Ureter (tissue), 1 donor: ENCODE measurements around the gene IREB2. TPM values are rescaled to one million over a fixed set of nuclear protein-coding genes. Genes with fewer than 3 reads are reported as not detected.
"Not testable (repeated sequence)": the region's sequence is repeated elsewhere in the genome, so short reads cannot be mapped to it uniquely, and the experiment has no call there.

ENCODE experiments used
- DNase-seq: peaks from one replicate; pipeline ENCODE4 v3.0.0-alpha.2; 2020; ENCODE audit warnings: low spot score
- total RNA-seq: library from RNA; stranded (reverse); gene quantifications from one replicate; pipeline ENCODE4 v1.2.4, GENCODE V29; 2023
- donor health status: DM: yes; HTN: yes; CAD: no.

The IREB2 gene
- total RNA-seq, 1 donor from 2014 or later: 57.8 TPM

DNA sequence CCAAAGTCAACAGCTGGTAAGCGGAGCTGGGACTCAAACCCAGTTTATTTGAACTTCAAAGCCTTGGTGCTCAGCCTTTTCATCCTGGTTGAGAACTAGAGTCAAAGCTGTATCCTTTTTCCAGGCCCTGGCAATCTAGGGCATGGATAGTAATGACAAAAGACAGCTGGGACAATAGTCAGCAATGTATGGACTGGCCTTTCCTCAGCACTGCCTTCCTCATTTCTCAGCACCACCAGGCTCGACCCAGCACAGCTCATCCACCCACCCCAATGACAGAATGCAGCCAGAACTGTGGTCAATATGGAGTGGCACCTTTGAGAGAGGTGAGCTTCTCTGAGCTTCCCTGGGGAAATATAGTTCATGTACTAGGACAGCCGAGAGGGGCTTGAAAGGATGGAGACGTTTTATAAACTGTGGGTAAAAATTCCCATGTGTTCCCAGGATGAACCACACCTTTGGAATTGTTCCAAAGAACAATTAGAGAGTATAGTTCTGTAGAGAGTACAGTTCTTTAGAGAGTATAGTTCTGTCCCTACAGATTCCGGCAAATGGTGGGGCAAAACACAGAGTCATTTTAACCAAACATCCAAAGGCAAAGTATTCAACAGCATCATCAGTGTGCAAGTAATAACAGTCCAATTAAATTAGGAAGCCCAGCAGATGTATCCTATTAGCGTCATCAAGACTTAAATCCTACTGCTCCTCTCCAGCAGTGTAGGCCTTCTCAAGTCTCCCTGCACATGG lies 30.2 kb upstream of the IREB2 start:
- DNase-seq: no peak

DNA sequence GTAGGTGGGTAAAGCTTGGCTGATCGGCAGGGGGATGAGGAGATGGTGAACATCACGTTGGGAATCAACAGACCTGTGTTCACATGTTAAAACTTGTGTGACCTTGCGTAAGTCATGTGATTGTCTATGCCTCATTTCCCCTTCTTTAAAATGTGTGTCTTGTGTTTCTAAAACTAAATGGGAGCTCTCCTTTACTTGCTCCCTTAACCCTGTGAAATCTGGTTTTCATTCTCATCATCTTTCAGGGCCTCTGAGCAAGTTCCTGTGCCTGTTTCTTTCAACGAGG lies 29.7 kb upstream of the IREB2 start:
- DNase-seq: no peak

DNA sequence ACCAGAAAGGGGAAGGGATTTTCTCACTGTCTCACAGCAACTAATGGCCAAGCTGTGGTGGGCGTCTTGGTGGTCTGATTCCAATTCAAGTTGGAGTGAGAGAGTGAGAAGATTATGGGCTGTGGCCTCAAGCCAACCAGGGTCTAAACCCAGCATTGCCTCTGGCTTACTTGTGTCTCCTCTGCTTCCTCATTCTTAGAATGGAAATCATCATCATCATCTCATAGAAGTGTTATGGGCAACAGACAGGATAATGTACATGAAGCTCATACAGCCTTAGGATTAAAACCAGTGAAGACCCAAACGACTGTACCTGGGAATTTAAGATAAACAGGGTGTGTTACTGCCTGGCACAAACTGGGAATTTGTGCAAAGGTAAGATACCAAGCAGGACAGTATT lies 29.1 kb upstream of the IREB2 start:
- DNase-seq: no peak

DNA sequence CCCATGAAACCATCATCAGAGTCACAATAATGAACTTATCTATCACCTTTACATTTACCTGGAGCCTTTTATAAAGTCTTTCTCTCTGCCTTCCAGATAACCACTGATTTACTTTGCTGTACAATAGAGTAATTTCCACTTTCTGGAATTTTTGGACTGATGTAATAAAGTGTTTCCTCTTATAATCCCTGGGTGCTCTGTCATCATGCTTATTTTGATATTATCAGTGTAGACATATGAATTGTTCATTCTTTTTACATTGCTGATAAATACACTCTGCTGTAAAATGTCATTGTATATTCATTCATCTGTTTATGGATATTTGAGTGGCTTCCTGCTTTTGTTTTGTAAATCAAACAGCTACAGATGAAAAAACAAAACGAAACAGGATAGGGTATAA lies 27.0 kb upstream of the IREB2 start:
- DNase-seq: no peak

DNA sequence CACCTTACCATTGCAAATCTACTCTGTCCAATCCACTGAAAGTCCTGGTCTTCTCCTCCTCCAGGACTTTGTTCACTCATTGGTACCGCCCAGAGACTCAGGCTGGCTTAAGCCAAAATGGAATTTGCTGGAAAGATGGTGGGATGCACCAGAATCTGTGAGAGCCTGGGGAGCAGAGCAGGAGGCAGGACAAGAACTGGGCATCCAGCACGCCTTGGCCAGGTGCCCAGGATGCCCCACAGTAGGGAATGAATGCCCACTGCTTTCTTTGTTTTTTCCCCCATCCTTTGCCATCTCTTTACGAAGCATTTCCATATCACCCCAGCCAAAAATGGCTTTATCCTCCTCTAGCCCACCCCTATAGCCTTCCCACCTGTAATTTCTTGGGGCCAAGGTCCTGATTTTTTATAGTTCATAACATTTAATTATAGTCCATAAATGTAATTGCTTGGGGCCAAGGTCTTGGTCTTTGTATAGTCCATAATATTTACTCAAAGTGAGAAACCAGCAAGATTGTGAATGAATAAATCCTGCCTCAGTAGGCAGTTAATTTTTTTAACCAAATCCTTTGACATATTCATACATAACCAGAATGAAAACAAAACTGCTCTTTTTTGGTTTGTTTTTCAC lies 23.3 kb upstream of the IREB2 start:
- DNase-seq: no peak

DNA sequence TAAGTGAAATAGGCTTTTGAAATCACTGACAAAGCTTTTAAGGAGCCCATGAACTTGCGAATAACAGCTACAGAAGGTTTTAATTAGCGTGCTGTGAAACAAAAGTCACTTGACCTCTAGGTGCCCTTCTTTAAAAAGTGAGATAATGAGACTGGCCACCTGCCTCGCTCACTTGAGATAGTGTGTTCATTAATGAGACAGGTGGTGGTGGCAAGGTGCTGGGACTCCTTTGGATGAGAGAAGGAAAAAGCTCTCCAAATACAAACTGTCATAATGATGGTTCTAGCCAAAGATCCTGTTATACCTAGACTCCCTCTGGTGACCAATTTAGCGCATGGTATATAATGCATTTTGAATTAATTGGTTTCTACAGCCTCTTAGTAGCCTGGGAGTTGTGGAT lies 22.7 kb upstream of the IREB2 start:
- DNase-seq: no peak

DNA sequence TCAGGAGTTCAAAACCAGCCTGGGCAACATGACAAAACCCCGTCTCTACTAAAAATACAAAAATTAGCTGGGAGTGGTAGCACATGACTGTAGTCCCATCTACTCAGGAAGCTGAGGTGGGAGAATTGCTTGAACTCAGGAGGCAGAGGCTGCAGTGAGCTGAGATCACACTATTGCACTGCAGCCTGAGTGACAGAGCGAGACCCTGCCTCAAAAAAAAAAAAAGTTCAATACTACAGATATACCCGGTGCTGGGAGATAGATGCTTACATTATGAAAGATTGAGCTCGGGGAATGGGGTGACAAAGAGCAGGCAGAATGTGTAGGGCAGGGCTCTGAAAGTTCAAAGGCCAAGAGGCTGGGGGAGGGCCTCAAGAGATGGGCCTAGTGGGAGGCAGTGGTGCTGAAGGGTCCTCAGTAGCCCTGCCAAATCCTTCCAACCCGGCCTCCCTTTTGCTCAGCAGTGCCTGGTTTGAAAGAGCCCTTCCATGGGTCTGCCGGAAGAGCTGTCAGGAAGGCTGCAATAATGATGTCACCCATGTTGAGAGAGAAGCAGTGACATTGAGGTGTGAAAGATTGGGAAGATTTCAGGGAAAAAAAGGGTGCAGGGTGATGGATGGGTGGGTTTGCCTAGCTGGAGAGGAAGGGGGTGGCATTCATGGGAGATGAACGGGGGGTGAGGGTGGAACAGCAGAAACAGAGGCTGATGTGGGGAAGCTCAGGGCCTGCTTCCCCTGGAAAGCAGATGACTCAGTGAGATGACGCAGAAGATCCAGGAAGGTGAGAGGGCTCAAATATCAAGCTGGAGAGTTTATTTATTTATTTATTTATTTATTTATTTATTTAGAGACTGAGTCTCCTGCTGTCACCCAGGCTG lies 20.0 kb upstream of the IREB2 start:
- DNase-seq: no peak

DNA sequence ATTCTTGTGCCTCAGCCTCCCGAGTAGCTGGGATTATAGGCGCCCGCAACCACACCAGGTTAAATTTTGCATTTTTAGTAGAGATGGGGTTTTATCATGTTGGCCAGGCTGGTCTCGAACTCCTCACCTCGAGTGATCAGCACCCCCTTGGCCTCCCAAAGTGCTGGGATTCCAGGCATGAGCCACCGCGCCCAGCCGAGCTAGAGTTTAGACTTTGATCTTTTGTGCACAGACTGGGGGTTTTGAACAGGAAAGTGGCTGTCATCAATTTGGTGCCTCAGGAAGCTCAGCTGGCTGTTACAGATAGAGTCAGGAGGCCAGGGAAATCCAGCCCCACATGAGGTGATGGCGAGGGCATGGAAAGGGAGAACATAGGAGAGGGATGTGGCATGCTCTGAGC lies 19.3 kb upstream of the IREB2 start:
- DNase-seq: no peak

DNA sequence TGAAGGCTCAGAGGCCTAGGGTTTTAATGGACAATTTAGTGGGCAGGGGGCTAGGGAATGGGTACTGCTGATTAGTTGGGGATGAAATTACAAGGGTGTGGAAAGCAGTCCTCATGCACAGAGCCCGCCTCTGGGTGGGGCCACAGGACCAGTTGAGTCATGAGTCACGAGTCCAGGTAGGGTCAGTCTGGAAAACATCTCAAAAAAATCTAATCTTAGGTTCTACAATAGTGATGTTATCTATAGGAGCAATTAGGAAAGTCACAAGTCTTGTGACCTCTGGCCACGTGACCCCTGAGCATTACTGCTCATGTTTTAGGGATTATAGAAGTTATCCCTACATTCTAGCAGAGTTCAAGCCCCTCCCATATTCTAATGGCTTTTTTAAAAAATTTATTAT lies 18.6 kb upstream of the IREB2 start:
- no peak for DNase-seq

DNA sequence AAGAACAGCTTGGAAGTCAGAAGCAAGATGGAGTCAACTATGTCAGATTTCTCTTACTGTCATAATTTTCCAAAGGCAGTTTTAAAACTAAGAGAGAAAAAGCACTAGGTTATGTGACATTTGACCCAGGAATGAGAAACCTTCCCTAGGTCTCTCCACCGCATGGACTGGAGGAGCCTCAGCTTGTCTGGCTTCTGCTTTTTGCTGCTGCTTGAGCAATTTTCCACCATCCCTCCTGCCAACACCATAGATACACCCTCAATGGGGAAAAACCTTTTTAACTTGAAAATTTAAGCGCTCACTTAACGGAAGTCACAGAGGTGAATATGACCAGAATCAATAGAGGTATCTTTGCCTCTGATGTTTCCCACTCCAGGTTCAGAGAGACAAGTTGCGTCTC lies 17.8 kb upstream of the IREB2 start:
- DNase-seq: no peak

DNA sequence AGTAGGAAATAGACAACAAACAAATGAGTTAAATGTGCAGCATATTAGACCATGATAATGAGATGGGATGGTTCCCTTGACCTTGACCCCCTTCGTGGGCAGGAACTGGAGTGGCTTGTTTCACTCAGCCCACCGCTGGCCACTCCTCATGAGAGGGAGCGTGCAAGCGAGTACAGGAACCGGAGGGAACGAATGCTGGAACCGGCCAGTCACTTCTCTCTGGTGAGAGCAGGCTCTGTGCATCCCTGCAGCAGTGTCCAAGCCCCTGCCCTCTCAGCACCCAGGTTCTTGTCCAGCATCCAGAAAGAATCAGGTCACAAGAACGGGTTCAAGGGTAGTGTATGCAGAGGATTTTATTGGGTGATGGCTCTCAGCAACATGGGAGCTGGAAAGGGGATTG lies 17.2 kb upstream of the IREB2 start:
- DNase-seq: no peak

DNA sequence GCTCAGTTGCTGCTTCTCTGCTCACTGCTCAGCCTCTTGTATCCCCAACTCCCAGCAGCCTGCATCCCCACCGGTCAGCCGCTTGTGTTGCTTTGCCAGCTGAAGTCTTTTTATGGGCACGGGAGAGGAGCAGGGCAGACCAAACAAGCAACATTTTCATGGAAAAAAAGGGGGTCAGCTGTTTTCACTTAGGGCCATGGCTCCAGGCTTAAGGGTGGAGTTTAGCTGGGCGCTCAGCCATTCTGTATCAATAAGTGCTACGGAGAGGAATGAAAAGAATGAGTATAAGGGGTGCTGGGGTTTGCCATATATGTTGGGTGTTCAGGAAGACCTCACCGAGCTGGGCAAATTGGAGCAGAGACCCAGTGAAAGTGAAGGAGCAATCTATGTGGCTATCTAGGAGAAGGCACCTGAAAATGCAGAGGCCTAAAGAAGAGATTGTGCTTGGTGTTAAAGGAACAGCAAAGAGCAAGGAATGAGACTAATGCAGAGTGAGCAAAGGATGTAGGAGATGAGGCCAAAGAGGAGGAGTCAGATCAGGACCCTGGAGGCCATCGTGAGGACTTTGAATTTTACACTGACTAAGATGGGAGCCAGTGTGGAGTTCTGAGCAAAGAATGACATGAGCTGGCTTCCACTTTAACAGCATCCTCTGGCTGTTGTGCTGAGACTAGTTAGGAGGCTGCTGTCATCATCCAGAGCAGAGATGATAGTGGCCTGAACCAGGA lies 16.6 kb upstream of the IREB2 start:
- DNase-seq: no peak

DNA sequence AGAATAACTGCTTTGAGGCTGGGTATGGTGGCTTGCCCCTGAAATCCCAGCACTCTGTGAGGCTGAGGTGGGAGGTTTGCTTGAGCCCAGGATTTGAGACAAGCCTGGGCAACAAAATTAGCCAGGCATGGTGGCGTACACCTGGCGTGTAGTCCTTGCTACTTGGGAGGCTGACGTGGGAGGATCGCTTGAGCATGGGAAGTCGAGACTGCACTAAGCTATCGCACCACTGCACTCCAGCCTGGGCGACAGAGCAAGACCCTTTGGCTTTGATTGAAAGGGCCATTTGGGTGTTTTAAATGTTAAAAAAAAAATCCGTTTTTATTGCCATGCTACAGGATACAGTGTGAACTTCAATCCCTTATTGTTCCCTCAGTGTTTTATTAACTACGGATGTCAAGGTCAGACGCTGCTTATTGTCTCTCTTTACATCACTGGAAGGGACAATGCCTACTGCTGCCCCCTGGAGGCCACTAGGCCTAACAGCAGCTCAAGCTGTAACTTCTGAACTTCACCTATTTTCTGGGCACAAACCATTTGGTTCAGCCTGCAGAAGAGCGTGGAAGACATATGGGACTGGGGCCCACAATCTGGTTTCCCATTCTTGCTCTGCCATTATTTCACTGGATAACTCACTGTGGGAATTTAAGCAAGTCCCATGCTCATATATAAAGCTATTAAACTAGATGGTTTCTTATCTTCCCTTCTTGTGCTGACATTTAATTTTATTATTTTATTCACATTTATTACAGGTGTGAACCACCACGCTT lies 15.3 kb upstream of the IREB2 start:
- peak; percentile 60 for DNase-seq

DNA sequence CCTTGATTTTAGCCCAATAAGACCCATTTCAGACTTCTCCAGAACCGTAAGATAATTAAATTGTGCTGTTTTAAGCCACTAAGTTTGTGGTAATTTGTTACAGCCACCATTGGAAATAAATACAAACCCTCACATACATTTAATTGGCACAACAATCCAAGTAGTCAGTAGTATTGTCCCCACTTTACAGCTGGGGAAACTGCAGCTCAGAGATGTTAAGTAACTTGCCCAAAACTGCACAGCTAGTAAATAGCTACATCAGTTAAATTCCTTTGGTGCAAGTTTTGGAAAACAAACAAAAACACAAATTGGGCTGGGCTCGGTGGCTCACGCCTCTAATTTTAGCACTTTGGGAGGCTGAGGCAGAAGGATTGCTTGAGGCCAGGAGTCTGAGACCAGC lies 13.3 kb upstream of the IREB2 start:
- DNase-seq: no peak

DNA sequence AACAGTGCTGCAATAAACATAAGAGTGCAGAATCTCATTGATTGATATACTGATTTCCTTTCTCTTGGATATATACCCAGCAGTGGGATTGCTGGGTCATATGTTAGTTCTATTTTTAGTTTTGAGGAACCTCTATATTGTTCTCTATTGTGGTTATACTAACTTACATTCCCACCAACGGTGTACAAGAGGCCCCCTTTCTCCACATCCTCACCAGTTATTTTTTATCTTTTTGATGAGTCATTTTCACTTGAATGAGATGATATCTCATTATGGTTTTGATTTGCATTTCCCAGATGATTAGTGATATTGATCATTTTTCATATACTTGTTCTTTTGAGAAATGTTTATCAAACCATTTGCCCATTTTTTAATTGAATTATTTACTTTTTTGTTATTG lies 12.4 kb upstream of the IREB2 start:
- no peak for DNase-seq

DNA sequence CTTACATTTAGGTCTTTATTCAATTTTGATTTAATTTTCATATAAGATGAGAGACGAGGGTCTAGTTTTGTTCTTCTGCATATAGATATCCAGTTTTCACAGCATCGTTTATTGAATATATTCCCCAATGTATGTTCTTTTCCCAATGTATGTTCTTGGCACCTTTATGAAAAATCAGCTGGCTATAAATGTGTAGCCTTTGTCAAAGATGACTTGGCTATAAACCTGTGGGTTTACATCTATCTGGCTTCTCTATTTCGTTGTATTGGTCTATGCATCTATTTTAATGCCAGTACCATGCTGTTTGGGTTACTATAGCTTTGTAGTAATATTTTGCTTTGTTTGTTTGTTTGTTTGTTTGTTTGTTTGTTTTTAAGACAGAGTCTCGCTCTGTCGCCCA lies 11.7 kb upstream of the IREB2 start:
- DNase-seq: no peak

DNA sequence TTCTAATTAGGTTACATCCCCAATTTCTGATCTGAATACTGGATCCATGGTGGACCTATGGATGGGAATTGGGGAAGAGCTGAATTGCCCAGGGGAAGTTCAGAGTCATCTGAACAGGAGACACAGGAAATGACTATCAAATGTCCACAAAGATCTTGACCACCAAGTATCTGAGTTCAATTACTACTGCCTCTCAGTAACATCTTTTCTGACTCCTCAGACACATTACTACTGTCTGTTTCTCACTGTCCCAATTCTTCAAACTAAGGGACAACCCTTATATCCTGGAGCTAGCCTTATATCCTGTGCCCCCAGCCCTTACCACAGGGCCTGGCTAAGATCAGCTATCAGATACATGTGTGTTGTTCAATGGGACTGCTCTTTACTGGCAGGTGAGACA lies 10.1 kb upstream of the IREB2 start:
- DNase-seq: no peak

DNA sequence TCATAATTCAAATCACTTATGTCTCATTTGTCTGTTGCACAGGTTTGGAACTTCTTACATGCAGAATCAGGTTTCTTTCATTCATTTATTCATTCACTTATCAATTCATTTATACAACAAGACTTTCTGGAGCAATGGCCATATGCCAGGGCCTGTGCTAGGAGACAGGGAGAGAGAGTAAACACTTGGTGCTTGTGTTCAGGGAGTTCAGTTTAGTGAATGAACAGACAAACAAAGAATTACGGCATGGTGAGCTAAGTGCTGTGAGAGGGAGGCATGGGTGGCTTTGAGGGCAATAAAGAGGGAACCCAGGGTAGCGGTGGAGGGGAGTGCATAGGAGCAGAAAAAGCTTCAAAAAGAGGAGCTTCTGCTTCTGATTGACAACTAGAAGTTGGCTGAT lies 8.5 kb upstream of the IREB2 start:
- DNase-seq: no peak

DNA sequence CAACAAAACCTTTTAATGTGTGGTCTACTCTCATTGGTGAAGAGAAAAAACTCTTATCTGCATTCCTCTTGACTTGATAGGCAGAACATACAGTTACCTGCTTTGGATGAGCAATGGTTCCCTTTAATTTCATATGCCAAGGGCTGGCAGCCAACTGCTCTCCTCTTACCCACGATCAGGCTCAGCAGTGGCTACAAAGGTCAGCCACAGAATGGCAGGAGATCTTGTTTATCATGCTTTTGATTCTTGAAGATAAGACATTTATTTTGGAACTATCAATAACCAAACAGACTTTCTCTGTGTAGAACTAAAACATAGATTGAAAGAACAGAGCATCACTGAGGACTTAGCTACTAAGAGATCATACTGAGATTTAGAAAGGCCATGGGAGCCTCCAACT lies 6.1 kb upstream of the IREB2 start:
- DNase-seq: no peak

DNA sequence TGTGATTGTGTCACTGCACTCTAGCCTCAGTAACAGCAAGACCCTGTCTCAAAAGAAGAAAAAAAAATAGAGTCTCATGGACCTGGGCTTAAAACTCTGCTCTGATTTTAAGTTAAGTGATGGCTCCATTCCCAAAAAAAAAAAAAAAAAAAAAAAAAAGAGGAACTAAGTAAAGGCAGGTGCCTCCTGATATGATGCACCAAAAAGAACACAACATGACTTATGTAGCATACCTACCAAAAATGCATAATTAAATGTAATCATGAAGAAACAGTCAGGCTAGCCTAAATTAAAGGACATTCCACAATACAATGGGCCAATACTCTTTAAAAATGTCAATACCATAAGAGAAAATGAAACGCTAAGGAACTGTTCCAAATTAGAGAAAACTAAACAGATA lies 5.4 kb upstream of the IREB2 start:
- no peak for DNase-seq

DNA sequence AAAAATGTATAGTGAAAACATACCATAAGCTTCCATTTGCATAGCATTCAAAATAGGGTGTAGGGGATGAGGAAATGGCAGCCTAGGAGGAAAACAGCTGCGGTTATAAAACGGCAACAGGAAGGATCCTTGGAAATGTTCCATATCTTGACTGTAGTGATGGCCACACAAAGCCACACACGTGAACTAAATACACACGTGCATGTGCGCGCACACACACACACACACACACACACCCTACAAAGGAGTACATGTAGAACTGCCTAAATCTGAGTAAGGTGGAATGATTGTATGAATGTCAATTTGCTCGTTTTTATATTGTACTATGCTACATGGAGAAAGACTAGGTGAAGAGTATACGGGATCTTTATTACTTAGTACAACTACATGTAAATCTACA lies 3.9 kb upstream of the IREB2 start:
- no peak for DNase-seq

DNA sequence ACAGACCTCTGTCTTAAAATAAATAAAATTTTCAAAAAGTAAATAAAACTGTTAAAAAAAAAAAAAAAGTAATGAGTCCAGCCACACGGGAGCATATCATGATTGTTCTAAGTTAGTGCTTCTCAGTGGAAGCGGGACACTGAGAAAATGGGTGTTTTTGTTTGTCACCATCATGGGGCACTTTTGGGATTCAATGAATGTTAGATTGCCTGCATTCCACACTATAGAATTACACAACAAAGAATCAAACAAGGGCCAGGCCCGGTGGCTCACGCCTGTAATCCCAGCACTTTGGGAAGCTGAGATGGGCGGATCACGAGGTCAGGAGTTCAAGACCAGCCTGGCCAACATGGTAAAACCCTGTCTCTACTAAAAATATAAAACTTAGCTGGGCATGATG lies 3.3 kb upstream of the IREB2 start:
- DNase-seq: not testable (repeated sequence)
